PFSK-1 (cell line): Measurements from ENCODE around the gene CCDC152.

ENCODE experiments used
- FOXP2 ChIP-seq: optimal IDR thresholded peaks from 2 replicates; pipeline ENCODE3; 2011; ENCODE audit warnings: borderline replicate concordance, control low read depth, inconsistent platforms; ENCODE audit not compliant: insufficient read depth; ENCODE audit errors: extremely low read length, extremely low read depth
- POLR2AphosphoS5 ChIP-seq: IDR thresholded peaks from 2 replicates; pipeline ENCODE4 v1.6.1; 2012; ENCODE audit warnings: low read depth, mild to moderate bottlenecking, control low read depth, low read length, moderate library complexity
- SIN3A ChIP-seq: IDR thresholded peaks from 2 replicates; pipeline ENCODE4 v1.6.1; 2012; ENCODE audit warnings: mild to moderate bottlenecking, low read length, moderate library complexity, borderline replicate concordance; ENCODE audit not compliant: insufficient read depth
- TAF1 ChIP-seq: IDR thresholded peaks from 2 replicates; pipeline ENCODE4 v1.6.1; 2012; ENCODE audit warnings: low read length, control low read depth, borderline replicate concordance; ENCODE audit not compliant: insufficient read depth
- TF ChIP-seq, protein P1 (sequence below), 2 experiments: IDR thresholded peaks; 2 replicates each; pipeline versions ENCODE4 v1.6.1 to v1.8.0; 2011 to 2012; ENCODE audit warnings: low read depth in 2 of 2, low read length in 2 of 2, control low read depth in 1 of 2, inconsistent platforms in 1 of 2, mild to moderate bottlenecking in 1 of 2, moderate library complexity in 1 of 2; ENCODE audit not compliant: insufficient read depth in 1 of 2

CCDC152 gene

DNA sequence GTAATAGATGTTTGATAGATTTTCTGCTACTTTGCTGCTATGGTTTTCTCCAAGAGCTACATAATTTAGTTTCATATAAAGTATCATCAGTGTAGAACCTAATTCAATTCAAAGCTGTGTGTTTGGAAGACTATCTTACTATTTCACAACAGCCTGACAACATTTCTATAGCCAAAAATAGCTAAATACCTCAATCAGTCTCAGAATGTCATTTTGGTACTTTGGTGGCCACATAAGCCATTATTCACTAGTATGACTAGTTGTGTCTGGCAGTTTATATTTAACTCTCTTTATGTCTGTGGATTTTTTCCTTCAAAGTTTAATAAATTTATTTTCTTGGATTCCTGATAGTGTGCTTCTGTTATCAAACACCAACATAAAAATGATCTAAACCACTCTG lies 35.1 kb upstream of the CCDC152 start:
- TF ChIP-seq POLR2AphosphoS5: no peak

DNA sequence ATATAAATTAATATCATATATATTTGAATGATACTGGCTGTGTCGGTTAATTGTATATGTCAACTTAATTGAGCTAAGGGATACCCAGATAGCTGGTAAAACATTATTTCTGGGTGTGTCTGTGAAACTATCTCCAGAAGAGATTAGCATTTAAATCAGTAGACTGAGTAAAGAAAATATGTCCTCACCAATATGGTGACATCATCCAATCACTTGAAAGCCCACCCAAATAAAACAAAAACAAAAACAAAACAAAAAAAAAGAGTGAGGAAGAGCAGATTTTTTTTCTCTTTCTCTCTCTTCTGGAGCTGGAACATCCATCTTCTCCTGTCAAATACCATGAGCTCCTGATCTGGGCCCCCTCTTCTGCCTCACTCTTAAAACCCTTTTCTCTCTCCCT lies 15.7 kb upstream of the CCDC152 start:
- TF ChIP-seq, protein P1, sequence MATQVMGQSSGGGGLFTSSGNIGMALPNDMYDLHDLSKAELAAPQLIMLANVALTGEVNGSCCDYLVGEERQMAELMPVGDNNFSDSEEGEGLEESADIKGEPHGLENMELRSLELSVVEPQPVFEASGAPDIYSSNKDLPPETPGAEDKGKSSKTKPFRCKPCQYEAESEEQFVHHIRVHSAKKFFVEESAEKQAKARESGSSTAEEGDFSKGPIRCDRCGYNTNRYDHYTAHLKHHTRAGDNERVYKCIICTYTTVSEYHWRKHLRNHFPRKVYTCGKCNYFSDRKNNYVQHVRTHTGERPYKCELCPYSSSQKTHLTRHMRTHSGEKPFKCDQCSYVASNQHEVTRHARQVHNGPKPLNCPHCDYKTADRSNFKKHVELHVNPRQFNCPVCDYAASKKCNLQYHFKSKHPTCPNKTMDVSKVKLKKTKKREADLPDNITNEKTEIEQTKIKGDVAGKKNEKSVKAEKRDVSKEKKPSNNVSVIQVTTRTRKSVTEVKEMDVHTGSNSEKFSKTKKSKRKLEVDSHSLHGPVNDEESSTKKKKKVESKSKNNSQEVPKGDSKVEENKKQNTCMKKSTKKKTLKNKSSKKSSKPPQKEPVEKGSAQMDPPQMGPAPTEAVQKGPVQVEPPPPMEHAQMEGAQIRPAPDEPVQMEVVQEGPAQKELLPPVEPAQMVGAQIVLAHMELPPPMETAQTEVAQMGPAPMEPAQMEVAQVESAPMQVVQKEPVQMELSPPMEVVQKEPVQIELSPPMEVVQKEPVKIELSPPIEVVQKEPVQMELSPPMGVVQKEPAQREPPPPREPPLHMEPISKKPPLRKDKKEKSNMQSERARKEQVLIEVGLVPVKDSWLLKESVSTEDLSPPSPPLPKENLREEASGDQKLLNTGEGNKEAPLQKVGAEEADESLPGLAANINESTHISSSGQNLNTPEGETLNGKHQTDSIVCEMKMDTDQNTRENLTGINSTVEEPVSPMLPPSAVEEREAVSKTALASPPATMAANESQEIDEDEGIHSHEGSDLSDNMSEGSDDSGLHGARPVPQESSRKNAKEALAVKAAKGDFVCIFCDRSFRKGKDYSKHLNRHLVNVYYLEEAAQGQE (IDR thresholded peaks at IDR 0.05; ENCODE audit: insufficient read depth in 1 of 2, low read depth in 2 of 2, low read length in 2 of 2): no peak
- TF ChIP-seq SIN3A (no peak), FOXP2 (no peak), TAF1 (no peak), POLR2AphosphoS5 (no peak)

- no peak for TF ChIP-seq TAF1
- no peak for TF ChIP-seq SIN3A
- no peak for TF ChIP-seq FOXP2
- TF ChIP-seq POLR2AphosphoS5: no peak
- TF ChIP-seq, protein P1 (IDR thresholded peaks at IDR 0.05; ENCODE audit: insufficient read depth in 1 of 2, low read depth in 2 of 2, low read length in 2 of 2): no peak
Measured at GRCh38 chr5:42745426-42745825, 11.2 kb upstream of the CCDC152 start.

DNA sequence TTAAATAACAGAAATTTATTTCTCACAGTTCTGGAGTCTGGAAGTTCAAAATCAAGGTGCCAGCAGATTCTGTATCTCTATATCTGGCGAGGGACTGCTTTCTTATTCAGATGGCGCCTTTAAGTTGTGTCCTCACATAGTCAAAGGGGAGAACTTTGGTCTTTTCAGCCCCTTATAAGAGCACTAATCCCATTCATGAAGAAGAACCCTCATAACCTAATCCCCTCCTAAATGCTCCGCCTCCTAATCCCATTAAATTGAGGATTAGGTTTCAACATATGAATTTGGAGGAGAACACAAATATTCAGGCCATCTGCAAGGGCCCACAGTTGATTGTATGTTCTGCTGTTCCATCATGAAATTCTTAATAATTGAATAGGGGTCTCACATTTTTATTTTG lies 10.8 kb upstream of the CCDC152 start:
- TF ChIP-seq FOXP2: no peak

- TF ChIP-seq FOXP2 (no peak), POLR2AphosphoS5 (no peak), SIN3A (no peak), TAF1 (no peak)
- TF ChIP-seq, protein P1 (IDR thresholded peaks at IDR 0.05; ENCODE audit: insufficient read depth in 1 of 2, low read depth in 2 of 2, low read length in 2 of 2): no peak
Measured at GRCh38 chr5:42749020-42749419, 7.6 kb upstream of the CCDC152 start.

DNA sequence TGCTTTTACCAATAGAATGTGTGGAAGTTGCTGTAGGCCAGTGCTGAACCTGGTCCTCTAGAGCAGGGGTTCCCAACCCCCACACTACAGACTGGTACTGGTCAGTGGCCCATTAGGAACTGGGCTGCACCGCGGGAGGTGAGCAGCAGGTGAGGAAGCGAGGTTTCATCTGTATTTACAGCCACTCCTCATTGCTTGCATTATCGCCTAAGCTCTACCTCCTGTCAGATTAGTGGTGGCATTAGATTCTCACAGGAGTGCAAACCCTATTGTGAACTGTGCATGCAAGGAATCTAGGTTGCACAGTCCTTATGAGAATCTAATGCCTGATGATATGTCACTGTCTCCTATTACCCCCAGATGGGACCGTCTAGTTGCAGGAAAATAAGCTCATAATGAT lies 6.1 kb upstream of the CCDC152 start:
- TF ChIP-seq TAF1: no peak
- TF ChIP-seq POLR2AphosphoS5: no peak
- no peak for TF ChIP-seq SIN3A
- TF ChIP-seq, protein P1 (IDR thresholded peaks at IDR 0.05; ENCODE audit: insufficient read depth in 1 of 2, low read depth in 2 of 2, low read length in 2 of 2): no peak
- TF ChIP-seq FOXP2: no peak
